Tongue (tissue), 2 donors: ENCODE data around the gene VWA8. TPM values are rescaled to one million over a fixed set of nuclear protein-coding genes. Genes with fewer than 3 reads are reported as not detected.
A peak's percentile ranks its signal among the peaks of the same experiment; 100 is the strongest.

Experiments
- DNase-seq: peaks from one replicate; pipeline ENCODE4 v3.0.0-alpha.2; 2015
- total RNA-seq: library from RNA; depleted of rRNA; stranded (reverse); fragments of >200 nt; gene quantifications from one replicate; pipeline ENCODE4 v1.2.3, GENCODE V29; 2014

VWA8 gene
- total RNA-seq, 1 donor from 2014 or later: 43.3 TPM

DNA sequence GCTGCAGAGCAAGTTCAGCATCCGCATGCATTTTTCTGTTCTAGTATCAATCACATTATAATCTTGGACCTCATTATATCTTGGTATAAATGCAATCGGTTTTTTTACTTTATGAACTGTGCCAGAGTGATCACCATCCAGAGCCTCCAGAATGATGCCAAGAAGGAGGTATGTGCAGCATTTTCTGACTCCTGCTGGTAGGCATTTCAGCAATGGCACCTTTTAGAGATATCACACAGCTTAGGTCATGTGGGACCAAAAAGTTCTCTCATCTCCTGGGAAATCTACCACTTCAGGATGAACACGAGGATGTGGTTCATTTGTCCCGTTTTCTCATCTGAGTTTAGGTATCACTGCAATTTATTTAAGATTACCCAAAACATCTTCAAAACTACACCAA, 220.4 kb downstream of the VWA8 start:
- DNase-seq: no peak

DNA sequence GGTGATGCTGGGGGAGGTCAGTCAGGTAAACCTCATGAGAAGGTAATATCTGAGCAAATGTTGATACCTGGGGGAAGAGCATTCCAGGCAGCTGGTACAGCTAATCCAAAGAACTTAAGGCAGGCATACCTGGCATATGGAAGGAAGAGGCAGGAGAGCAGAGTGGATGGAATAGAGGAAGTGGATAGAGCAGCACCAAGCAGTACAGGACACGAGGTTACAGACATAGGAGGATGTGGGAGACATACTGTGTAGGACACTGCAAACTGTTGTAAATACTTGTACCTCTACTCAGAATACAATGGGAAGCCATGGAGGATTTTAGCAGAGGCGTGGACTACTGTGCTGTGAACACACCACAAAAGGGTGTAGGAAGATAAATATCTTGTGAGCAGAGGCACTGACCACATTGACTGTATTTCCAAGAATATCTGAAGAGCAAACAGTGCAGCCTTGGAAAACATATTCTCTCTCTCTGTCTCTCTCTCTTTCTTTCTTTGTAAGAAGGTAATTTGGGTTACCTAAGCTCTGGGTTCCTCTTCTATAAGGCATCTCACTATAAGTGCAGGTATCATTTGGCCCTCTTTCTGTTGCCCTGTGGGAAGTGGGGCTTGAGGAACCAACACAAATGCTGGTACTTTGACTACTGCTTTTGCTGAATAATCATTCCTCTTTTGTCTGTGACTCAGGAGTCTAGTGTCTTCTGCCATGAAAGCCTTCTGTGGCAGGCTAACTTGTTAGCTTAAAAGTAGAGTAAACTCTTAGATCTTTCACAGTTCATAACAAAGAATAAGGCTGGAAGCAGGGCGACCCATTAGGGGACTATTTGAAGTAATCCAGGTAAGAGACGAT, 238.0 kb downstream of the VWA8 start:
- no peak for DNase-seq

DNA sequence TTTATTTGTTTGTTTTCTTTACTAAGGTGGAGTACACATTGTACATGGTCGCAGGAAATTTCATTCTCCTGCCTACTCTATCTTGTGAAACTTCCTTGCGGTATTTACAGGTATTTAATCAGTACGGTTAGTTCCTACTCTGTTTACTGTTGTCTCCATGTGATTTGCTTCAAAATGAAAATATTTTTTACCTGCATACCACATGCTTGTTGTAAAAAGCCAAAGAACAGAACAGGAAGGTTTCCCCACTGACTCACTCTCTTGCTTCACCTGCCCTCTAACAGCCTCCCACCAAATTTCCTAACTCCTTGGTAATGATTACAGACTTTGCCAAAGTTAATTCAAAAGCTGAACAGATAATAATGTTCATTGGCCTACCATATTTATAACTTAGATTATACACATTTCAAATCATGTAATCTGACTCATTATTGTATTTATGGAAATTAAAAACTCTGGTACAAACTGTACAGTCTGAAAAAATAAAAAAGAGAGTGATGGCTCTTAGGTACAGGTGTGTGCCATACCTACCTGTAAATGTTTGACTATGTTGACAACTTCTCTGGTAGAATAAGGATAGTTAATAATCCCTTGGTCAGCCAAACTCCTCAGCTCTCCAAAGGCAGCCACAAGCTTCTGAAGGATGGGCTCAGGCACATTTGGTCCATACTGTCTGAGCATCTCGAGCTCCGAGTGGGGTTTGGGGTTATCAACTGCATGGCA, 239.9 kb downstream of the VWA8 start:
- DNase-seq: no peak

DNA sequence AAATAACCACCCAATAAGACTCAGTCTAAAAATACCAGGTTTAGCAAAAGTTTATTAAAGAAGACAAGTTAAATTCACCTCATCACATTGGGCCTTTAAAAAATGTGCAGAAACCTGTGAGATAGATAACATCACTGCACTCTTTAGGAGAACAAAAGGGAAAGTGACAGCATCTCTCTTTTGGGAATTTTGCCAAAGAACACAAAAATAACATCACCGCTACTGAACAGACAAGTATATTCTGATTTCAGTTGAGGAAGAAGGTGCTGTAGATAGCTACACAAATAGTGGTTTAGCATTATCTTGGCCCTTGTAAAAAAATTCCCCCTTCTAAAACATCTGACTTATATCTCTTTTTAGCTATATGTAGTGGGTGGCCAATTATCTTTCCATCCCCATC, 244.7 kb downstream of the VWA8 start:
- DNase-seq: no peak

DNA sequence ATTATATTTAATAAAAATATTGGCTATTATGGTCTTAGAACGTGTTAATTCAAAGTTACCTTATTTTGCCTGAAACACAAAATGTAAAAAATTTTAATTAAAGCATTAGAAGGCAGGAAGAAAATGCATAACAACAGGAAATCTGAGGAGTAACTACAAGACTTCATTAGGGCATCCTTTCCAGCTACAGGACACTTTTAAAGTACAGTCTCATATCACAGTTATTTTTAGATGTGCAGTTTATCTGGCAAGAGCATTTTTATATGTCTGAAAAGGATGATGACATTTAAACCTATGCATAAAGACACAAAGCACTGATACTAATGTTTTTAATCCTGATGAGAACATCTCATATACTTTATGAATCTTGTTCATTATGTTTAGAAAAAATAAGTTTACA, 247.5 kb downstream of the VWA8 start:
- no peak for DNase-seq

DNA sequence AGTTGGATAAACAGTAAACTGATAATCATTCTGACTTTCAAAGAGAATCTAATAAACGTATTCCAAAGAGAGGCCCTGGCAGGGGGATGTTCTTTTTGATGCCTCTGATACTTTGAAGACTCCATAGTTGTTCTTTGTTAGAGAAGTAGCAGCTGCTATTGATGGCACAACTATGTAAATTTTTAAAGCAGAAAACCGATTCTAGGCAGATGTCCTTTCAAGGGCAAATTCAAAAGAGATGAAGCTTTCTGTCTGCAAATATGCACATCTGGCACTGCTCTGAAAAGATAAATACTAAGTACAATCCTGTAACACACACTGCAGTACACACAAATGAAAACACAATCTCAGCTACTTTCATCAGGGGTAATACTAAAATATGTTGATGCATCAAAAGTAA, 250.1 kb downstream of the VWA8 start:
- peak; percentile 13 for DNase-seq

DNA sequence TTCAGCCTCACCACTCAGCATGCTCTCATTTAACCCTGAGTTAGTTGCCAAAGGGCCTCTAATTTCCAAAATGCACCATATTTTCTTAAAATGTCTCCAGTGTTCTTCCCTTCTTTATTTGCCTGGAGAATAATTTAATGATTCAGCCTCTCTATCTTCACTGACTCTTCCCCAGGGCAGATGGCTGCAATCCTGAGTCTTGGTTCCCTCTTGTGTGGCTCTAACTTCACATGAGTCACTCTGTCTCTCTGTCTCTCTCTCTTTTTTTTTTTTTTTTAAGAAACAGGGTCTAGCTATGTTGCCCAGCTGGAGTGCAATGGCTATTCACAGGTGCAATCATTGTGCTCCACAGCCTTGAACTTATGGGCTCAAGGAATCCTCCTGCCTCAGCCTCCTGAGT, 251.4 kb downstream of the VWA8 start:
- no peak for DNase-seq

DNA sequence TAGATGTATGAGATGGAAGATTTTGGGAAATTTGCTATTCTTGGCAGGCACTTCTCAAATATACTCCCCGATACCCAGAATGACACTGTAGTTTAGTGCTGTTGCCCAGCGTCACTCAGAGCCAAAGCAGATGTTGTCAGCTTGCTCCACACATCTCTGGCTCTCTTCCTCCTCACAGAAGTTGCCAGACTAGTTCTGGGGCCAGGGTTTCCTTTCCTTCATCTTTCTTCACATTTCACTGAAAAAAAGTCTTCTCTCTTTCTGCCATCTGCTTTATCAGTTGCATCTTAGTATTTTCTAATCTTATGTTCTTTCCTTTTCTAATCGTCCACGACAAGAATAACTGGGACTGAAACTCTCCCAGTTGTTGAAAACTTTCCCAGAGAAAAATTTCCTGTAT, 252.2 kb downstream of the VWA8 start:
- DNase-seq: peak; percentile 57

DNA sequence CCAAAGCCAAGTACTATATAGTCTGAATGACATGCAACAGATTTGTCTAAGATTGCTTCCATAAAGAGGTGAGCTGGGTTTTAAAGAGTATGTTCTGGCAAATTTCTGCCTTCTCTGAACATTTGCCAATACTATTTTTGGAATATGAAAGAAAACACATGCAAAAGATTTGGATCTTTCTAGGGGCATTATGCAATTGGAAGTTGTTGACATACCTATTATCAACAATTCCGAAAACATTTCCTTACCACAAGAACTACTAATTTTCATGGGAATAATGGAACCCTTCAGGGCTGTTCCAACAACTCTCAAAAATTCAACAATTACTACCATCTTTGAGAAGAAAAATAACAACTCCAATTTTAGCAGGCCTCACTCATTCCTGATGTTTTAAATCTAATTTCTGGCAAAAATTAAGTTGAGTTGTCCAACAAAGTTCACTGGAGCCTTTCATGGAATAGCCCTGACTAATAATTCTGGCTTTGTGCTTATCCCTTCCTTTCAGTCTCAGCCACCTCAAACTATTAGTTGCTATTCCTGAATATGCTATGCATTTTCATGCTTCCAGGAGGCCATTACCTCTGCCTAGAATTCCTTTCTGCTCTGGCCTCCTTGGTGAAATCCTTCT, 253.6 kb downstream of the VWA8 start:
- DNase-seq: peak; percentile 47

DNA sequence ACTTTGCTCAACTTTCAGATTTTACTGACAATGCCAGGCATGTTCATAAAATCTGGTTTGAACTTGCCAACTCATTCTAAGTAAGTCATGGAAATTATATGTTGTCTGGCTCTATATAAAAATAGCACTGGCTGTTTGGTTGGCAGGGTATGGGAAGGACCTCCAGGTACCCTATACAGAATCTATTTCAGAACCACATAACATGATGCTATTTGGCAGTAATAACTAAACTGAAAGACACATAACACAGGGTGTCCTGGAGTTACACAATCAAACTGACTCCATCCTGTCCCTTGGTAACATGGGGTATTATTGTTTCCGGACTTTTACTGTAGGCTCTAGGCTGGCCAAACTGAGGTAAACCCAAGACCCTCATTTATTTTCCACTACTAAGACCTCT, 254.8 kb downstream of the VWA8 start:
- peak; percentile 12 for DNase-seq

DNA sequence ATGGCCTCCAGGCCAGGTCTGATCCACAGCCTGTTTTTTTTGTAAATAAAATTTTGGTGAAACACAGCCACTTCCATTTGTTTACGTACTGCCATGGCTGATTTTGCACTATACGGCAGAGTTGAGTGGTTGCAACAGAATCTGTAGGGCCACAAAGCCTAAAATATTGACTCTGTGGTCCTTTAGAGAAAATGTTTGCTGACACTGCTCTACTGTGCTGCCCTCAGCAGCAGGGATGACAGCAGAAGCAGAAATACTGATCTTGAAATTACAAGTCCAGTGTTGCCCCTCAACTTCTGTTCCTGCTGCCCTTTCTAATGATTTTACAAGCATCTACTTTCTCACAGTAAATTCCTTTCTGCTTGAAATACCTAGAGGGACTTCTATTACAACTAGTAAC, 258.4 kb downstream of the VWA8 start:
- no peak for DNase-seq

DNA sequence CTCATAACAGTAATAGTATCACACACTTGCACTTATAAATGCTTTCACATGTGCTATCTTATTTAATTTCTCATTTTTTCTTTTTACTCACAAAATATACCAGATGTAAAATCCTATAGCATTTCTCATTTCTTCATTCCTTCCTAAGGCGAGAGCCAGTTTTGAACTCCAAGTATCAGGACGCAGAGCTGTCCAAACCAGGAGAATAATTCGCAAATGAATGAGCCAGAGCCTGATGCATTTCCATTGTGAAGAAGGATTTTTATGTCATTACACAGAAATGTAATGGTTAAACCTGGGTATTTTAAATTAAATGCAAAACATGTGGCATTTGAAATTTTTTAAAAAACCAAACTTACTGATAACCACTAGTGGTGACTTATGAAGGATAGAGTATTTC, 259.2 kb downstream of the VWA8 start:
- no peak for DNase-seq

DNA sequence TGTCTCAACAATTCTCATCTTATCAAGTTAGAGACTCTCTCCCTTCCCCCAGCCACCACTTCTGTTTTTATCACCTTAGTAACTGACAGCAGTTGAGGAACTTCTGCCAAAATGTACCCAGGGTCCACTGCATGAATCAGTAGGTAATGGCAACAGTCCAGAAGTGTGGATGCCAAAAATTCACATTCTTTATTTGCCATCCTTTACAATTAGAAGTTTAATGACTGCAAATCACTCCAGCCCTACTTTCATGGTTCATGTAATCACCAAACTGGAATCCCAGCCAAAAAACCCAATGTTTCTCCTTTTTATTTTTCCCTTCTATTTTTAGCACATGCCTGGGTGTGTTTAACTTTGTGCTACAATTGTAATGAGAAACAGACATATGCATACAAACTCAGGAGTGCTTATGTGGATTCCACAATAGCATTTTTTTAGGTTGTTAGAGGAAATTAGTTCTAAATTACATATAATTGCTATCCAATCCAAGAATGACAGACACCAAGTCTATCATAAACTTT, 260.1 kb downstream of the VWA8 start:
- peak; percentile 82 for DNase-seq

DNA sequence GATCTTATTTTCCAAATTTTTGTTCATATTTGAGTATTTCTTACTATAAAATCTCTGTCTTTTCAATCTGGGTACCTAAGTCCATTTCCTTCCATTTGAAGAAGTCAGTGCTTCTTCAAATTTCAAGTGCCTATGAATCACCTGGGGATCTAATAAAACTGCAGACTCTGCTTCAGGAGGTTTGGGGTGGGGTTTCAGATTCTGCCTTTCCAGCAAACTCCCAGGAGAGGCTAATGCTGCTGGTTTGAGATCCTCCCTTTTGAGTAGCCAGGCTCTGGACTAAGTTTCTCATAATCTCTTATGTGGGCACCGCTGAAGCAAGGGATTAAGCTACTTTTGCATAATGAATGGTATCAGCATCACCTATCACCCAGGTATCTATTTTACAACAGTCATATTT, 261.1 kb downstream of the VWA8 start:
- DNase-seq: no peak

DNA sequence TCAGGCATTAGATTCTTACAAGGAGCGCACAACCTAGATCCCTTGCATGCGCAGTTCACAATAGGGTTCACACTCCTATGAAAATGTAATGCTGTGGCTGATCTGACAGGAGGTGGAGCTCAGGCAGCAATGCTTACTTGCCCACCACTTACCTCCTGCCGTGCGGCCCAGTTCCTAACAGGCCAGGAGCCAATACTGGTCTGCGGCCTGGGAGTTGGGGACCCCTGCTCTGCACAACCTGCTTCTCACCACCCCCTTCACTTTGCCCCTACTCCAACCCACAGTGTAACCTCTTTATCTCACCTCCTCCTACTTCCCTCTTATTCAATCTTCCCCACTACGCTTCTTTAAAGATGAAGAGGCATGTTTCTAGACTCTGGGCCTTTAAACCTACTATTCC, 263.3 kb downstream of the VWA8 start:
- no peak for DNase-seq

DNA sequence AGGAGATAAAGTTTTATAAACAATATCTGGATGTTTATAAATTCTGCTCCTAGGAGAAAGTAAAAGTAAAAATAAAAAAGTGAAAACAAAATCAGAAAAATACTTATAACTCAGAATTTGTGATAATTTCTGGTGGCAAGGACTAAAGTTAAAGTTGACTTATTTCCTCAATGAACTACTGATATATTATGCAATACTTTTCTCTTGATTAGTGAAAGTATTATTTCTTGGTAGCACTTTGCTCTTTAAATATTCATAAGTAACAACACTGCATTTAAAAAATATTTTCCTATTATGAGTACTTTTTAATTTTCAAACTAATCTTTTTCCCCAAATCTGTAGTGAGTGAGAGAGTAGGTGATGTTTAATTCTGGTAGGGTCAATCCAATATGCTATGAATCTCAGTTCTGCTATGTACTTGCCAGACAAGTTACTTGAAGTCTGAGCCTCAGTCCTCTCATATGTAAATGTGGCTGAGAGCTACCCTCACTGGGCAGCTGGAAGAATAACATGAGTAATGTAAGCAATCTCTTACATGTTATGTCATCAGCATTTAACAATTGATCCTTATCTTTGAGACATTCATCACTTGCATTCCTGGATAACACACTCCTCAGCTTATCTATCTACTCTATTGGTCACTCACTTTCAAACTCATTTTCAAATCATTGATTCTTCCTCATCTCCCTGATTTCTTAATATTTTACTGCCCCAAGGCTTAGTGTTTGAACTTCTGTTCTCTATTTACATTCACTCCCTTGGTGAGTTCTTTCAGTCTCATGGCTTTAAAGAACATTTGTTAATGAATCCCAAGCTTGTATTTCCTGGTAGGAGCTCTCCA, 264.5 kb downstream of the VWA8 start:
- no peak for DNase-seq

DNA sequence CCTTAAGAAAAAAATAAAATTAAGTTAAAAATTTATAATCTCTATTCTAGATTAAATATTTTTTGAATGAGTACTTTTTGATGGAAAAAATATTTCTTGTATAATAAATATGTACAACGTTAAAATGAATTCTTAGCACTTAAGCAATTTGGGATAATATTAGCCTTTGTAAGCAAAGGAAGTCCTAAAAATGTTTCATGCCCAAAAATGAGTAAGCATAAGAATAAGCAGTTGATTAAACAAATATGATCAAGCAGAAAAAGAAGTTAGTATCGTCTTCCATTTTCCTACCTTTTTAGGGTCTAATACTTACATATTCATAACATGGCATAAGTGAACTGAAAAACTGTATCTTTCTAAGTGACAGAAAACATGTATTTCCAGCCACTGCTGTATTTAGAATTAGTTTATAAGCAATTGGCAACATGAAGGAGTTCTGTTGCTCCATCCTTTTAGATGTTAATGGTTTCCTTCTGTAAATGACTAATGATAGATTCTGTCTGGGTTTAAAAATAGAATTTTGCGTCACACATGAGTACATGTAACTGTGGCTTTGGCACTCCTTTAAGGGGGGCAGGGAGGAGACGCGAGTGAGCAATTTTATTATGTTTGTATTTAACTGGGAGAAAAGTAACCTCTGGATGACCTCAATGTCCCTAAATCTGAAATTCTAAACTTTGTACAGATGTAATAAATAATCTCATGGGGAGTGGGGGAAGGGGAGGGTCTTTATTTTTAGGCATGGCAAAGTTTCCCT, 266.2 kb downstream of the VWA8 start:
- DNase-seq: peak; percentile 84

DNA sequence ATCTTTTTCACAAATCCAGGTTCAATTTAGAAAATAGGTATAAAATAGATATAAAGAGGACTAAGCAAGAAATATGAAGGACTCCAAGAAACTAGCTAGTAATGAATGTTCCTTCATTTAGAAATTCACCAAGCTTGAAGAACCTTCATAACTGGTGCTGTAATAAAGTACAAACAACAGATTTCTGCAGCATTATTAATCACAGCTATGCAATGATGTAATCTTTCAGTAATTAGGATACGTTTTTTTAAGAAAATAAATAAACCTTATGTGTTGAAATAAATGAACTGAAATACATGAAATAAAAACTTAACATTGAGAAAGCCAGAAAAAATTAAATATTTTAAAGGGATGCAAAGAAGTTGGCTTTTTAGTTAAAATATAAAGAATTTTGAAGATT, 267.5 kb downstream of the VWA8 start:
- no peak for DNase-seq

DNA sequence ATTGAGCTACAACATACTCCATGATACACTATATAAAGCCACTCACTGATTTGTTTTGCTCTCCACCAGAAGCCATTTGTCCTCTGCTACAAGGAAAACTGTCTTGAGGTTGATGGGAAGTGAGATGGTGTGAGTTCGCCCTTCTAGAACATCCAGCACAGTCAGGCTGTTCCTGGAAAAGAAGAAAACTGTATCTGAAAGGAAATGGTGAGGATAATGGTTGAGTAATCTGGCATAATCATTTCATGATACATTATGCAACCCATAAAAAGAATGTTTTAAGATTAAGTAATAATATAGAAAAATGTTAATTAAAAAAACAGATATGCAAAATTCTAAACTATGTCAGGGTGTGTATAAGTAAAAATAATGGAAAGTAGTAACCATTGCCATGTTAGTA, 269.6 kb downstream of the VWA8 start:
- no peak for DNase-seq

DNA sequence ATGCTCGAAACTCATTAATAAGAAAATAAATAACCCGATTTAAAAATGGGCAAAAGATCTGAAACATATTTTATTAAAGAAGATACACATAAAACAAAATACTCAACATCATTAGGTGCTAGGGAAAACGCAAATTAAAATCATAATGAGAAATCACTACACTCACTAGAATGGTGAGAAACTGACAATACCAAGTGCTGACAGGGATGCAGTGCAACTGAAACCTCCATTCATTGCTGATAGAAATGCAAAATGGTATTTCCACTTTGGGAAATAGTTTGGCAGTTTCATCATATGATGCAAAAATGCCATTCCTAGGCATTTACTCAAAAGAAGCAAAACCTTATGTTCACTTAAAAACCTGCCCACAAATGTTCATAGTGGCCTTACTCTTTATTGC, 278.1 kb downstream of the VWA8 start:
- no peak for DNase-seq

DNA sequence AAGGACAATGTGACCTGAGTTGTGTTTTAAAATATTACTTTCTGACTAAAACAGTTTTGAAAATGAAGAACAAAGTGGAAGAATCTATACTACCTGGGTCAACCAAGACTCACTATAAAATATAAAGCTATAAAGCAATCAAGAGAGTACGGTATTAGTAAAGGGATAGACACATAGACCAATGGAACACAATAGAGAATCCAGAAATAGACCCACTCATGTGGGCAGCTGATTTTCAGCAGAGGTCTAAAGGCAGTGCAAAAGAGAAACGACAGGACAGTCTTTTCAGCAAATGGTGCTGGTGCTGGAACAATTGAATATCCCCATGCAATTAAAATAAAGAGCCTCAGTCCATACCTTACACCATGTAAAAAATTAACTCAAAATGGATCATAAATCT, 278.9 kb downstream of the VWA8 start:
- no peak for DNase-seq
